K562 (cell line): Measurements from ENCODE around the gene SYCP2.

Source experiments
- BHLHE40 ChIP-seq: IDR thresholded peaks from 2 replicates; pipeline ENCODE4 v1.6.1; 2011; ENCODE audit warnings: low read length, improper control_type of control experiment
- CTCF ChIP-seq, 3 experiments: IDR thresholded peaks in 2 of 3; conservative IDR thresholded peaks in 1 of 3; 2 replicates each; pipeline ENCODE4 v1.5.1; 2011 to 2012; ENCODE audit warnings: low read length in 3 of 3, mild to moderate bottlenecking in 3 of 3, control low read depth in 2 of 3, improper control_type of control experiment in 1 of 3, inconsistent platforms in 1 of 3, low read depth in 1 of 3, mixed read lengths in 1 of 3, moderate library complexity in 1 of 3; ENCODE audit not compliant: insufficient read depth in 2 of 3
- EZH2 ChIP-seq: IDR thresholded peaks from 2 replicates; pipeline ENCODE4 v1.6.1; 2012; ENCODE audit warnings: low read depth, mild to moderate bottlenecking, inconsistent platforms, low read length, borderline replicate concordance
- FOSL1 ChIP-seq: fragments of 200-800 bp; sonication (Bioruptor generic); conservative IDR thresholded peaks from 2 replicates; pipeline ENCODE4 v1.6.1; 2016; ENCODE audit warnings: missing genetic modification characterization, missing compliant biosample characterization
- HCFC1 ChIP-seq: IDR thresholded peaks from 2 replicates; pipeline ENCODE4 v1.6.1; 2012; ENCODE audit warnings: low read depth, low read length, improper control_type of control experiment
- MAFF ChIP-seq: IDR thresholded peaks from 2 replicates; pipeline ENCODE4 v1.6.1; 2012; ENCODE audit warnings: low read length, improper control_type of control experiment
- MEF2D ChIP-seq: conservative IDR thresholded peaks from 2 replicates; pipeline ENCODE4 v1.6.1; 2016; ENCODE audit warnings: low read depth, missing genetic modification characterization, missing compliant biosample characterization
- MLLT1 ChIP-seq, 2 experiments: fragments of 450-650 bp; IDR thresholded peaks; 2 replicates each; pipeline ENCODE4 v1.6.1; 2016
- POLR2A ChIP-seq: fragments of 450-650 bp; conservative IDR thresholded peaks from 2 replicates; pipeline ENCODE4 v1.6.1; 2016
- TARDBP ChIP-seq: fragments of 450-650 bp; IDR thresholded peaks from 2 replicates; pipeline ENCODE4 v1.6.1; 2016
- ZNF785 ChIP-seq: fragments of 250-450 bp; sonication (Bioruptor Pico); IDR thresholded peaks from 2 replicates; pipeline ENCODE4 v1.4.0; 2020; ENCODE audit warnings: mild to moderate bottlenecking

- TF ChIP-seq MAFF (no peak), HCFC1 (no peak), MEF2D (tag) (no peak), BHLHE40 (no peak), CTCF (IDR thresholded peaks at IDR 0.05 in 2 of 3, conservative IDR thresholded peaks at IDR 0.05 in 1 of 3; ENCODE audit: insufficient read depth in 2 of 3, low read depth in 1 of 3, low read length in 3 of 3) (no peak), FOSL1 (tag) (no peak), TARDBP (no peak), MLLT1 (IDR thresholded peaks at IDR 0.05) (no peak), EZH2 (no peak), POLR2A (no peak), ZNF785 (CRISPR knock-in tag) (no peak)
These were observed 33.0 kb upstream of the SYCP2 start for GRCh38 chr20:59966428-59966827.
